OCI-LY1 (cell line): ENCODE results near the gene GPR42.

Source experiments
- H2AFZ ChIP-seq: fragments of 200-600 bp; sonication (generic), shearing (Covaris generic); 2 replicates; pipeline ENCODE4 v1.6.0; 2014; ENCODE audit warnings: antibody characterized with exemption, mild to moderate bottlenecking, low read length
- H3F3A ChIP-seq: fragments of 200-600 bp; sonication (generic), shearing (Covaris generic); 2 replicates; pipeline ENCODE4 v1.6.0; 2014; ENCODE audit warnings: mild to moderate bottlenecking, antibody characterized with exemption, low read length, moderate library complexity; ENCODE audit not compliant: insufficient read depth
- H3K27ac ChIP-seq: fragments of 200-600 bp; sonication (generic); 2 replicates; pipeline ENCODE4 v1.5.1; 2014; ENCODE audit warnings: low read length, mixed run types, mild to moderate bottlenecking, low read depth; ENCODE audit not compliant: poor library complexity, severe bottlenecking
- H3K27me3 ChIP-seq: fragments of 200-600 bp; sonication (generic); 2 replicates; pipeline ENCODE4 v1.6.0; 2014; ENCODE audit warnings: antibody characterized with exemption, mild to moderate bottlenecking, low read length, moderate library complexity; ENCODE audit not compliant: insufficient read depth
- H3K36me3 ChIP-seq: fragments of 200-600 bp; sonication (generic); 2 replicates; pipeline ENCODE4 v1.6.1; 2014; ENCODE audit warnings: mild to moderate bottlenecking, antibody characterized with exemption, low read length, moderate library complexity, mixed read lengths; ENCODE audit not compliant: insufficient read depth
- H3K4me1 ChIP-seq: fragments of 200-600 bp; sonication (generic); 2 replicates; pipeline ENCODE4 v1.5.1; 2014; ENCODE audit warnings: mild to moderate bottlenecking, low read length, moderate library complexity; ENCODE audit not compliant: insufficient read depth, severe bottlenecking
- H3K4me2 ChIP-seq: fragments of 200-600 bp; sonication (generic), shearing (Covaris generic); 2 replicates; pipeline ENCODE4 v1.6.1; 2014; ENCODE audit warnings: low read length
- H3K4me3 ChIP-seq: fragments of 200-600 bp; sonication (generic); 2 replicates; pipeline ENCODE4 v1.5.1; 2014; ENCODE audit warnings: low read length, low read depth, mild to moderate bottlenecking, mixed read lengths; ENCODE audit not compliant: poor library complexity, severe bottlenecking
- H3K79me2 ChIP-seq: fragments of 200-600 bp; shearing (Covaris generic); 2 replicates; pipeline ENCODE4 v1.6.1; 2016; ENCODE audit warnings: mixed run types, low read length, mixed read lengths; ENCODE audit not compliant: insufficient read depth
- H3K9ac ChIP-seq: fragments of 200-600 bp; sonication (generic), shearing (Covaris generic); 2 replicates; pipeline ENCODE4 v1.6.1; 2014; ENCODE audit warnings: mild to moderate bottlenecking, low read length, mixed read lengths
- H3K9me2 ChIP-seq: fragments of 200-600 bp; sonication (generic), shearing (Covaris generic); 2 replicates; pipeline ENCODE4 v1.6.1; 2014; ENCODE audit warnings: low read depth, mild to moderate bottlenecking, low read length, mixed read lengths
- H3K9me3 ChIP-seq: fragments of 200-600 bp; shearing (Covaris generic); 2 replicates; pipeline ENCODE4 v1.6.1; 2014; ENCODE audit warnings: low read length, mixed read lengths
- H4K20me1 ChIP-seq: fragments of 200-600 bp; sonication (generic), shearing (Covaris generic); 2 replicates; pipeline ENCODE4 v1.6.0; 2016; ENCODE audit warnings: mild to moderate bottlenecking, low read length; ENCODE audit not compliant: insufficient read depth
- EZH2 ChIP-seq: fragments of 200-600 bp; sonication (generic), shearing (Covaris generic); IDR thresholded peaks from 2 replicates; pipeline ENCODE4 v1.8.0; 2017; ENCODE audit warnings: borderline replicate concordance, mixed run types, mild to moderate bottlenecking, antibody characterized with exemption, low read length, moderate library complexity, mixed read lengths
- TF ChIP-seq, protein P1 (sequence below): fragments of 200-600 bp; sonication (generic), shearing (Covaris generic); IDR thresholded peaks from 2 replicates; pipeline ENCODE4 v1.5.1; 2017; ENCODE audit warnings: mild to moderate bottlenecking, antibody characterized with exemption, low read length, moderate library complexity, mixed read lengths

Gene GPR42

GRCh38 chr19:35327642-35328041 lies 43.2 kb upstream of the GPR42 start:
- Histone ChIP-seq H3K9me3 (no peaks in the 10 kb centered on the region), H4K20me1 (no peaks in the 10 kb centered on the region), H3K27me3 (no peaks in the 10 kb centered on the region), H2AFZ (no peak overlapping the region), H3K36me3 (peaks cover 27% of the 10 kb centered on the region), H3F3A (no peaks in the 10 kb centered on the region), H3K9ac (no peak overlapping the region), H3K9me2 (no peaks in the 10 kb centered on the region), H3K27ac (peak overlapping the region; percentile 95), H3K4me1 (peaks cover 70% of the 10 kb centered on the region), H3K4me2 (no peak overlapping the region; the same call in 1 of the 2 replicates), H3K4me3 (no peak overlapping the region), H3K79me2 (peaks cover 3% of the 10 kb centered on the region; the same call in 1 of the 2 replicates)
- TF ChIP-seq, protein P1, sequence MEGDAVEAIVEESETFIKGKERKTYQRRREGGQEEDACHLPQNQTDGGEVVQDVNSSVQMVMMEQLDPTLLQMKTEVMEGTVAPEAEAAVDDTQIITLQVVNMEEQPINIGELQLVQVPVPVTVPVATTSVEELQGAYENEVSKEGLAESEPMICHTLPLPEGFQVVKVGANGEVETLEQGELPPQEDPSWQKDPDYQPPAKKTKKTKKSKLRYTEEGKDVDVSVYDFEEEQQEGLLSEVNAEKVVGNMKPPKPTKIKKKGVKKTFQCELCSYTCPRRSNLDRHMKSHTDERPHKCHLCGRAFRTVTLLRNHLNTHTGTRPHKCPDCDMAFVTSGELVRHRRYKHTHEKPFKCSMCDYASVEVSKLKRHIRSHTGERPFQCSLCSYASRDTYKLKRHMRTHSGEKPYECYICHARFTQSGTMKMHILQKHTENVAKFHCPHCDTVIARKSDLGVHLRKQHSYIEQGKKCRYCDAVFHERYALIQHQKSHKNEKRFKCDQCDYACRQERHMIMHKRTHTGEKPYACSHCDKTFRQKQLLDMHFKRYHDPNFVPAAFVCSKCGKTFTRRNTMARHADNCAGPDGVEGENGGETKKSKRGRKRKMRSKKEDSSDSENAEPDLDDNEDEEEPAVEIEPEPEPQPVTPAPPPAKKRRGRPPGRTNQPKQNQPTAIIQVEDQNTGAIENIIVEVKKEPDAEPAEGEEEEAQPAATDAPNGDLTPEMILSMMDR = peak; percentile 48; the same call in 1 of the 2 replicates
- TF ChIP-seq EZH2 = no peak

DNA sequence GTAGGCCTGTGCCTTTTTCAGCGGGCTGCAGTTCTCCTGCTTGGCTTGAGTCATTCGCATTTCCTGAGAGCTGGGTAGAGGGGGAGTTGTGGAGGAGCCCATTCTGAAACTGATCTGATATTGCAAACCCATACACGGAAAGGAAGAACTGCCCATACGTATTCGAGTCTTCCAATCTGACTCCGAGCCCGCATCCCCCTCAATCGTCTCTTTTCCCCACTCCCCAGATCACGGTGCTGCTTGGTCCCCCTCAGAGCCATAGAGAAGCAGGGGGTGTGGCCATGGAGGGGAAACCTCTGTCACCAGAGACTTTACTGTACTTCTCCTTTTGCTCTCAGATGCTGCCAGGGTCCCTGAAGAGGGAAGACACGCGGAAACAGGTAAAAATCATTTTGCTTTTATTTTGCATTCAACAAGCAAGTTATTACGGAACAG lies 42.0 kb upstream of the GPR42 start, which contains the start of gene CD22:
Gene CD22, plus strand, starts transcription at position 337 of the 435 bp plus-strand sequence. CDS start 2,854 bp downstream, outside the sequence.
- Histone ChIP-seq H3K4me3 (peak within 1 kb of the TSS; percentile 95), H3K79me2 (peaks cover 3% of the 10 kb centered on the region; the same call in 1 of the 2 replicates), H3K4me2 (peak within 1 kb of the TSS; percentile 90), H3K36me3 (peaks cover 39% of the 10 kb centered on the region), H3K9me3 (no peaks in the 10 kb centered on the region), H3K27me3 (no peaks in the 10 kb centered on the region), H3F3A (no peaks in the 10 kb centered on the region), H4K20me1 (no peaks in the 10 kb centered on the region), H3K4me1 (peaks cover 71% of the 10 kb centered on the region), H3K27ac (peak within 1 kb of the TSS; percentile 95), H2AFZ (no peak within 1 kb of the TSS), H3K9ac (peak within 1 kb of the TSS; percentile 97), H3K9me2 (no peaks in the 10 kb centered on the region)
- TF ChIP-seq, protein P1 = no peak
- no peak for TF ChIP-seq EZH2

GRCh38 chr19:35329323-35329722 lies 41.5 kb upstream of the GPR42 start:
- peak overlapping the region; percentile 95 for H3K27ac ChIP-seq
- no peak overlapping the region for H2AFZ ChIP-seq
- peak overlapping the region; percentile 90 for H3K4me2 ChIP-seq
- peaks cover 71% of the 10 kb centered on the region for H3K4me1 ChIP-seq
- peaks cover 3% of the 10 kb centered on the region; the same call in 1 of the 2 replicates for H3K79me2 ChIP-seq
- peaks cover 43% of the 10 kb centered on the region for H3K36me3 ChIP-seq
- H3K9me3 ChIP-seq = no peaks in the 10 kb centered on the region
- peak overlapping the region; percentile 97 for H3K9ac ChIP-seq
- TF ChIP-seq, protein P1 = no peak
- TF ChIP-seq EZH2 = no peak
- no peaks in the 10 kb centered on the region for H3K27me3 ChIP-seq
- peak overlapping the region; percentile 95 for H3K4me3 ChIP-seq
- no peaks in the 10 kb centered on the region for H4K20me1 ChIP-seq
- H3F3A ChIP-seq = no peaks in the 10 kb centered on the region
- H3K9me2 ChIP-seq = no peaks in the 10 kb centered on the region
